ENCODE results near the gene SERPINB2. TPM values are rescaled to one million over a fixed set of nuclear protein-coding genes. Genes with fewer than 3 reads are reported as not detected.
"Not testable (repeated sequence)": the region's sequence is repeated elsewhere in the genome, so short reads cannot be mapped to it uniquely, and the experiment has no call there.

The SERPINB2 gene
- total and polyA plus RNA-seq, 2 donors: 2.5 to 11.3 TPM

DNA sequence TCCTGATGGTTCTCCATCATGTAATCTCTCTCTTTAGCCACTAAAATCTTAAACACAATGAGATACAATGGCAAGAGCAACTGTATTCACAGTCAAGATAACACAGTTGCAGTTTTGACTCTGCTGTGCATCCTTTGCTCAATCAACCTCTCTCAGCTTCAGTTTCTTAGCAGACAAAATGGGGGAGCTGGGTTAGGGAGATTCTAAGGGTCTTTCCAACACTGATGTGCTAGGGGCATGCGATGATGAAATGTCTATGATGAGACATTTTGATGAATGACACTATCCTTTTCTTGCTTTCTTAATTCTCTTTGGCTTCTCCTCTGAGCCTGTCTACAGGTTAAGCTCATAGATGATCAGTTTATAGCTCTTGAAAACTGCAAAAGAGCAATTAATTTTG is 21.4 kb downstream of the SERPINB2 start:
- Histone ChIP-seq H3K4me3 (ENCODE audit: low read length in 2 of 2) (no peak overlapping the region), H3K27me3 (ENCODE audit: control insufficient read depth in 2 of 2, insufficient read depth in 1 of 2, low read length in 1 of 2) (no peaks in the 10 kb centered on the region), H3K4me1 (ENCODE audit: control insufficient read depth in 2 of 2, insufficient read depth in 2 of 2, low read length in 2 of 2) (no peaks in the 10 kb centered on the region), H3K9me3 (ENCODE audit: control insufficient read depth in 2 of 2, insufficient read depth in 1 of 2, low read length in 1 of 2) (no peaks in the 10 kb centered on the region), H3K27ac (ENCODE audit: low read depth in 1 of 2, low read length in 1 of 2) (no peak overlapping the region), H3K36me3 (ENCODE audit: control insufficient read depth in 2 of 2, insufficient read depth in 2 of 2, low read length in 1 of 2) (no peaks in the 10 kb centered on the region)
- no peak for DNase-seq (ENCODE audit: low read depth in 6 of 9, low spot score in 9 of 9)
- 86% methylated on average over 1 of the region's 1 CpG for WGBS

DNA sequence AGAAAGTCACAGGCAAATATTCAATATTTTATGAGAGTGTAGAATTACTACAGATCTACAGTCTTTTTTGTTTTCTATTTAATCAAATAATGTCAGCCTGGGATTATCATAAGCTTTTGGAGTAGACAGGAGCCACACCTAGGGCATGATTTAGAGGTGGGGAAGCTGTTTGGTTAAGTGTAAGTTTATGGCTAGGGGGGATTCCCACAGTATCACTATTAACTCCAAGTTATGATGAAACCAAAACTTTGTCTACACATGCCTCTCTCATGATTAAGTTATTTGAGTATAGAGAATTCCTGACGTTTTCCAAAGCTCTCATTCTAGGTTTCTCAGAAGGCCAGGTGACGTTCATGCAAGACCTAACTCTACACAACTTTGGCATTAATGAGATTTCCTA is 22.4 kb downstream of the SERPINB2 start:
- H3K4me3 ChIP-seq (ENCODE audit: low read length in 2 of 2): no peak overlapping the region
- DNase-seq (ENCODE audit: low read depth in 6 of 9, low spot score in 9 of 9): peak in 1 of 9 donors; percentile 22
- 90% methylated on average over 2 of the region's 2 CpGs for WGBS

GRCh38 chr18:63917817-63918216 is 30.3 kb downstream of the SERPINB2 start:
- Histone ChIP-seq H3K27ac (ENCODE audit: low read depth in 1 of 2, low read length in 1 of 2) (no peak overlapping the region), H3K4me1 (ENCODE audit: control insufficient read depth in 2 of 2, insufficient read depth in 2 of 2, low read length in 2 of 2) (no peaks in the 10 kb centered on the region), H3K27me3 (ENCODE audit: control insufficient read depth in 2 of 2, insufficient read depth in 1 of 2, low read length in 1 of 2) (no peaks in the 10 kb centered on the region), H3K9me3 (ENCODE audit: control insufficient read depth in 2 of 2, insufficient read depth in 1 of 2, low read length in 1 of 2) (no peaks in the 10 kb centered on the region), H3K4me3 (ENCODE audit: low read length in 2 of 2) (no peak overlapping the region), H3K36me3 (ENCODE audit: control insufficient read depth in 2 of 2, insufficient read depth in 2 of 2, low read length in 1 of 2) (no peaks in the 10 kb centered on the region)
- WGBS: 95% methylated on average over 5 of the region's 5 CpGs
- DNase-seq (ENCODE audit: low read depth in 6 of 9, low spot score in 9 of 9): no peak

More for the DNA sequence above, 22.4 kb downstream of the SERPINB2 start:
- Histone ChIP-seq H3K27ac (ENCODE audit: low read depth in 1 of 2, low read length in 1 of 2) (peak overlapping the region in 1 of 2 donors; percentile 44), H3K9me3 (ENCODE audit: control insufficient read depth in 2 of 2, insufficient read depth in 1 of 2, low read length in 1 of 2) (no peaks in the 10 kb centered on the region), H3K4me1 (ENCODE audit: control insufficient read depth in 2 of 2, insufficient read depth in 2 of 2, low read length in 2 of 2) (no peaks in the 10 kb centered on the region), H3K36me3 (ENCODE audit: control insufficient read depth in 2 of 2, insufficient read depth in 2 of 2, low read length in 1 of 2) (no peaks in the 10 kb centered on the region), H3K27me3 (ENCODE audit: control insufficient read depth in 2 of 2, insufficient read depth in 1 of 2, low read length in 1 of 2) (no peaks in the 10 kb centered on the region)

- 93% methylated on average over 2 of the region's 2 CpGs for WGBS
- H3K9me3 ChIP-seq (ENCODE audit: control insufficient read depth in 2 of 2, insufficient read depth in 1 of 2, low read length in 1 of 2): no peaks in the 10 kb centered on the region
Observed at GRCh38 chr18:63922049-63922448, 34.5 kb downstream of the SERPINB2 start.

DNA sequence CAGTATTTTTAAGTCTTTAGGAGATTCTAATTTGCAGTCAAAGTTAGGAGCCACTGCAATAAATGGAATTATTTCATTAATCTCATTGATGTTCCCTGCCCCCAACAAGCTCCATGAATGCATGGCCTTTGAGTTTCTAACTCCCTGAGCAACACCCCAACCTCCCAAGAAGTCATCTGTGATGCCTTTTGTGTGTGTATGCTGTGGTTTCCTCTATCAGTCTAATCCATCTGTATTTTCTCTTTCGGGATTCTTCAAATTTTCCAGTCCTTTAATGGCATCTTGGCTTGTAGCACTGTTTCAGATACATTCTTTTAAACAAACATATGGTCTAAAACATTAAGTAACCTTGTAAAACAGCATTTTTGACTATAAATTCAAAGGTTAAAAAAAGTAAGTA is 37.0 kb downstream of the SERPINB2 start:
- Histone ChIP-seq H3K4me3 (ENCODE audit: low read length in 2 of 2) (no peak overlapping the region), H3K27me3 (ENCODE audit: control insufficient read depth in 2 of 2, insufficient read depth in 1 of 2, low read length in 1 of 2) (no peaks in the 10 kb centered on the region), H3K4me1 (ENCODE audit: control insufficient read depth in 2 of 2, insufficient read depth in 2 of 2, low read length in 2 of 2) (no peaks in the 10 kb centered on the region), H3K9me3 (ENCODE audit: control insufficient read depth in 2 of 2, insufficient read depth in 1 of 2, low read length in 1 of 2) (no peaks in the 10 kb centered on the region), H3K27ac (ENCODE audit: low read depth in 1 of 2, low read length in 1 of 2) (no peak overlapping the region), H3K36me3 (ENCODE audit: control insufficient read depth in 2 of 2, insufficient read depth in 2 of 2, low read length in 1 of 2) (no peaks in the 10 kb centered on the region)
- DNase-seq (ENCODE audit: low read depth in 6 of 9, low spot score in 9 of 9): no peak
- 94% methylated on average over 1 of the region's 1 CpG for WGBS

More at GRCh38 chr18:63922049-63922448, 34.5 kb downstream of the SERPINB2 start:
- Histone ChIP-seq H3K4me1 (ENCODE audit: control insufficient read depth in 2 of 2, insufficient read depth in 2 of 2, low read length in 2 of 2) (no peaks in the 10 kb centered on the region), H3K36me3 (ENCODE audit: control insufficient read depth in 2 of 2, insufficient read depth in 2 of 2, low read length in 1 of 2) (no peaks in the 10 kb centered on the region), H3K27me3 (ENCODE audit: control insufficient read depth in 2 of 2, insufficient read depth in 1 of 2, low read length in 1 of 2) (no peaks in the 10 kb centered on the region), H3K27ac (ENCODE audit: low read depth in 1 of 2, low read length in 1 of 2) (no peak overlapping the region), H3K4me3 (ENCODE audit: low read length in 2 of 2) (no peak overlapping the region)
- DNase-seq (ENCODE audit: low read depth in 6 of 9, low spot score in 9 of 9): no peak

DNA sequence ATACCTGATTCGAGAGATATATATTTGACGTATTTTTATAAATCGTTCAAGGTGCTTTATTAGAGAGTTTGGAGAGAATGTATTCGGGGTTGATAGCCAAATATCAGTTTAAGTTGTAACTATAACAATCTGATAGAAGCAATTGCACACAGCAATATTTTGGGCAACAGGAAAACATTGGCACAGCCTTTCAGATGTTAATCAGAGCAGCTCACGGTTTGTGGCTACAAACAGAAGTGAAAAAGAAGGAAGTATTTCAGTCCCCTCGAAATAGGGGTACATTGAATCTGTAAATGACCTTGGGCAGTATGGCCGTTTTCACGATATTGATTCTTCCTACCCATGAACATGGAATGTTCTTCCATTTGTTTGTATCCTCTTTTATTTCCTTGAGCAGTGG is 40.8 kb downstream of the SERPINB2 start:
- no peaks in the 10 kb centered on the region for H3K27me3 ChIP-seq (ENCODE audit: control insufficient read depth in 2 of 2, insufficient read depth in 1 of 2, low read length in 1 of 2)
- WGBS: 56% methylated on average over 8 of the region's 8 CpGs
- H3K4me3 ChIP-seq (ENCODE audit: low read length in 2 of 2): no peak overlapping the region

DNA sequence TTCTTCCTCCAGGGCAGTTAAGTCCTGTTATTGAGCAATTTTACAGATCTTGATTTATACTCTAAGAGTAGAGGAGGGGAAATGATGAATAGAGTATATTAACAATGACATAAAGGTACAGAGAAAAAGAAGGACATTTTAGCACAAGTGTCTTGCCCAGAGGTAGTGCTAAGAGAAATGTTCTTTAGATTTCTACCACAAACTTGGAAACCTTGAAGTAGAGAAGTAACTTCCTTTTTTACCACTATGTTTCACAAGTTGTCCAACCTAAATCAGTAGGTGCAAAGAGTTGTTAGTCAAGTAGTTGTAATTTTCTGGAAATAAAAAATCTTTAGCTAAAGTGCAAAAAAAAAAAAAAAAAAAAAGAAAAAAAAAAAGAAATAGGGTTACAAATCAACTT is 41.9 kb downstream of the SERPINB2 start:
- not testable (repeated sequence) for H3K27ac ChIP-seq (ENCODE audit: low read depth in 1 of 2, low read length in 1 of 2); H3K36me3 ChIP-seq (ENCODE audit: control insufficient read depth in 2 of 2, insufficient read depth in 2 of 2, low read length in 1 of 2)

More for the DNA sequence above, 40.8 kb downstream of the SERPINB2 start:
- no peaks in the 10 kb centered on the region for H3K4me1 ChIP-seq (ENCODE audit: control insufficient read depth in 2 of 2, insufficient read depth in 2 of 2, low read length in 2 of 2)
- H3K27ac ChIP-seq (ENCODE audit: low read depth in 1 of 2, low read length in 1 of 2): no peak overlapping the region
- no peak for DNase-seq (ENCODE audit: low read depth in 6 of 9, low spot score in 9 of 9)
- no peaks in the 10 kb centered on the region for H3K9me3 ChIP-seq (ENCODE audit: control insufficient read depth in 2 of 2, insufficient read depth in 1 of 2, low read length in 1 of 2)
- no peaks in the 10 kb centered on the region for H3K36me3 ChIP-seq (ENCODE audit: control insufficient read depth in 2 of 2, insufficient read depth in 2 of 2, low read length in 1 of 2)

GRCh38 chr18:63930773-63931354 is 43.4 kb downstream of the SERPINB2 start:
- WGBS: 96% methylated on average over 3 of the region's 3 CpGs
- H3K4me3 ChIP-seq (ENCODE audit: low read length in 2 of 2): no peak overlapping the region
- no peak for DNase-seq (ENCODE audit: low read depth in 6 of 9, low spot score in 9 of 9)
- no peaks in the 10 kb centered on the region for H3K36me3 ChIP-seq (ENCODE audit: control insufficient read depth in 2 of 2, insufficient read depth in 2 of 2, low read length in 1 of 2)
- peaks cover 0 to 3% of the 10 kb centered on the region in 2 donors for H3K27me3 ChIP-seq (ENCODE audit: control insufficient read depth in 2 of 2, insufficient read depth in 1 of 2, low read length in 1 of 2)
- H3K4me1 ChIP-seq (ENCODE audit: control insufficient read depth in 2 of 2, insufficient read depth in 2 of 2, low read length in 2 of 2): no peaks in the 10 kb centered on the region
- no peak overlapping the region for H3K27ac ChIP-seq (ENCODE audit: low read depth in 1 of 2, low read length in 1 of 2)
- no peaks in the 10 kb centered on the region for H3K9me3 ChIP-seq (ENCODE audit: control insufficient read depth in 2 of 2, insufficient read depth in 1 of 2, low read length in 1 of 2)

More for the DNA sequence above, 41.9 kb downstream of the SERPINB2 start:
- not testable (repeated sequence) for DNase-seq (ENCODE audit: low read depth in 6 of 9, low spot score in 9 of 9); H3K4me3 ChIP-seq (ENCODE audit: low read length in 2 of 2); H3K27me3 ChIP-seq (ENCODE audit: control insufficient read depth in 2 of 2, insufficient read depth in 1 of 2, low read length in 1 of 2); H3K4me1 ChIP-seq (ENCODE audit: control insufficient read depth in 2 of 2, insufficient read depth in 2 of 2, low read length in 2 of 2); H3K9me3 ChIP-seq (ENCODE audit: control insufficient read depth in 2 of 2, insufficient read depth in 1 of 2, low read length in 1 of 2)

DNA sequence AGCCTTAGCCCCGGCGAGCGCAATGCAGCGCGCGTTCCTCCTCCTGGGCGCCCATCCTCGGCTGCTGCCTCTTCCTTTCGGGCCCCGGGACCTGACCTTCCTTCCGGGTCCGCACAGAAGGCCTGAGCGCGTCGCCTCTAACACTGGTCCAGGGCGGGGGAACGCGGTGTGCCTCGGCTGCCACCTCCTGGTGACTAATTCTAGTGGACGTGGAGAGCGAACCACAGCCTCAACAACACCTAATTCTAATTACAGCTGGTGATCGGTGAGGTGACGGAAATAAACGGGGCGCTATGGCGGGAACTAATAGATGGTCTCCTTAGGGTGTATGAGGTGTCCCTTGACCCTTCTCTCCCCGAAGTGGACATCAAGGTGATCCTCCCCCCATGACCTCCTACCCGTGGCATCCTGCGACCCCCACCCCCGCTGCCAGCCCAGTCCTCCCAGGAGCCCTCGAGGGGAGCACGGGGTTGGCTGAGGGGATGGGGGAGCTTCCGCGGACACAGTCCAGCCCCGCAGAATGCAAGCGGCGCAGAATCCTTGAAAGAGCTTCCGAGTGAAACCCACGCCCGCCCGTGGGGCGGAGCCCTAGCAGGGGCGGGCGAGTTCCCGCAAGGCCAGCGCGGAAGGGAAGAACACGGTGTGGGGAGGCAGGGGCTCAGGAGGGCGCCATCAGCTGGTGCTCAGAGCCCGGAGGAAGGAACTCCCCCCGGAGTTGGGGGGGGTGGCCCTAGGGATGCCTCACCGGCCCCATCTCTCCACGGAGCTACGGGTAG is 48.8 kb downstream of the SERPINB2 start:
- Histone ChIP-seq H3K4me1 (ENCODE audit: control insufficient read depth in 2 of 2, insufficient read depth in 2 of 2, low read length in 2 of 2) (peaks cover 0 to 9% of the 10 kb centered on the region in 2 donors), H3K27ac (ENCODE audit: low read depth in 1 of 2, low read length in 1 of 2) (no peak overlapping the region), H3K27me3 (ENCODE audit: control insufficient read depth in 2 of 2, insufficient read depth in 1 of 2, low read length in 1 of 2) (peaks cover 16 to 26% of the 10 kb centered on the region in 2 donors), H3K36me3 (ENCODE audit: control insufficient read depth in 2 of 2, insufficient read depth in 2 of 2, low read length in 1 of 2) (no peaks in the 10 kb centered on the region), H3K4me3 (ENCODE audit: low read length in 2 of 2) (peak overlapping the region; percentile 32 to 33), H3K9me3 (ENCODE audit: control insufficient read depth in 2 of 2, insufficient read depth in 1 of 2, low read length in 1 of 2) (no peaks in the 10 kb centered on the region)
- peak in 7 of 9 donors; percentile 7 to 52 (median 19) for DNase-seq (ENCODE audit: low read depth in 6 of 9, low spot score in 9 of 9)
- WGBS: 2% methylated on average over 54 of the region's 54 CpGs

Data from thymus (tissue), 11 donors.